Gastrocnemius medialis (tissue), 4 donors: ENCODE results near the gene SART3.

Source experiments
- POLR2A ChIP-seq, 2 donors: fragments of 450-650 bp; IDR thresholded peaks; one replicate each; pipeline ENCODE4 v1.6.1; 2017; ENCODE audit warnings: antibody characterized with exemption in 2 of 2, mild to moderate bottlenecking in 2 of 2, moderate library complexity in 2 of 2
- TF ChIP-seq, protein P1 (sequence below), 5 experiments: fragments of 450-650 bp in 3 of 5; fragments of 200-600 bp in 2 of 5; sonication (generic) in 2 of 5; IDR thresholded peaks in 4 of 5; conservative IDR thresholded peaks in 1 of 5; 1 replicate in 4 of 5; 2 replicates in 1 of 5; pipeline ENCODE4 v1.5.1; 2016 to 2019; ENCODE audit warnings: antibody characterized with exemption in 5 of 5, mild to moderate bottlenecking in 3 of 5, moderate library complexity in 3 of 5

DNA sequence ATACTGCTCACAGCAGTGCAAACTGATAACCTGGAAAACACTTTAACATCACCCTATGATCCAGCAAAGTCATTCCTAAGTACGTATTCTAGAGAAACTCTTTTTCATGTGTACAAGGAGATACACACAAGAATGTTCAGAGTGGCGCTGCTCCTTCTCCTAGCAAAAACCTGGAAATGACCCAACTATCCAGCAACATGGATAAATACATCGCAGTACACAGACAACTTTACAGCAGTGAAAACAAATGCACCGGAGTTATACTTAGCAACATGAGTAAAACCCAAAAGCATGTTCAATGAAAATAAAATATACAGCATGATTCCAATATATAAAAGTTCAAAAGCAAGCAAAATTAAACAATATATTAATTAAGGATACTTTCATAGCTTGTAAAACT lies 18.7 kb downstream of the SART3 start:
- TF ChIP-seq, protein P1, sequence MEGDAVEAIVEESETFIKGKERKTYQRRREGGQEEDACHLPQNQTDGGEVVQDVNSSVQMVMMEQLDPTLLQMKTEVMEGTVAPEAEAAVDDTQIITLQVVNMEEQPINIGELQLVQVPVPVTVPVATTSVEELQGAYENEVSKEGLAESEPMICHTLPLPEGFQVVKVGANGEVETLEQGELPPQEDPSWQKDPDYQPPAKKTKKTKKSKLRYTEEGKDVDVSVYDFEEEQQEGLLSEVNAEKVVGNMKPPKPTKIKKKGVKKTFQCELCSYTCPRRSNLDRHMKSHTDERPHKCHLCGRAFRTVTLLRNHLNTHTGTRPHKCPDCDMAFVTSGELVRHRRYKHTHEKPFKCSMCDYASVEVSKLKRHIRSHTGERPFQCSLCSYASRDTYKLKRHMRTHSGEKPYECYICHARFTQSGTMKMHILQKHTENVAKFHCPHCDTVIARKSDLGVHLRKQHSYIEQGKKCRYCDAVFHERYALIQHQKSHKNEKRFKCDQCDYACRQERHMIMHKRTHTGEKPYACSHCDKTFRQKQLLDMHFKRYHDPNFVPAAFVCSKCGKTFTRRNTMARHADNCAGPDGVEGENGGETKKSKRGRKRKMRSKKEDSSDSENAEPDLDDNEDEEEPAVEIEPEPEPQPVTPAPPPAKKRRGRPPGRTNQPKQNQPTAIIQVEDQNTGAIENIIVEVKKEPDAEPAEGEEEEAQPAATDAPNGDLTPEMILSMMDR (IDR thresholded peaks at IDR 0.05 in 4 of 5, conservative IDR thresholded peaks at IDR 0.05 in 1 of 5) = no peak
- no peak for TF ChIP-seq POLR2A (IDR thresholded peaks at IDR 0.05)
